Hippocampal formation (tissue), 2 donors: ENCODE measurements around the gene MPZ.
A peak's percentile ranks its signal among the peaks of the same experiment; 100 is the strongest.
"Not testable (repeated sequence)": the region's sequence is repeated elsewhere in the genome, so short reads cannot be mapped to it uniquely, and the experiment has no call there.

Experiments
- DNase-seq, 2 donors: peaks; one replicate each; lab custom pipeline; 2025; lab: John Stamatoyannopoulos, UW

Gene MPZ

GRCh38 chr1:161309868-161310267 is at the start of gene MPZ:
TSS of gene MPZ (minus strand) at chr1:161309968. CDS start at chr1:161309905, 63 bp downstream.
- DNase-seq = no peak

GRCh38 chr1:161359291-161359690 is 49.5 kb upstream of the MPZ start:
- no peak for DNase-seq

GRCh38 chr1:161357073-161357472 is 47.3 kb upstream of the MPZ start:
- no peak for DNase-seq

GRCh38 chr1:161351482-161351881 is 41.7 kb upstream of the MPZ start:
- DNase-seq = no peak

- no peak for DNase-seq
Measured at GRCh38 chr1:161350671-161351070, 40.9 kb upstream of the MPZ start.

- DNase-seq = no peak
Measured at GRCh38 chr1:161342821-161343220, 33.1 kb upstream of the MPZ start.

GRCh38 chr1:161342177-161342576 is 32.4 kb upstream of the MPZ start:
- no peak for DNase-seq

GRCh38 chr1:161335796-161336195 is 26.0 kb upstream of the MPZ start:
- no peak for DNase-seq

GRCh38 chr1:161333166-161333565 is 23.4 kb upstream of the MPZ start:
- DNase-seq = no peak

- DNase-seq = no peak
Measured at GRCh38 chr1:161330346-161330745, 20.6 kb upstream of the MPZ start.

- no peak for DNase-seq
Measured at GRCh38 chr1:161324020-161324419, 14.3 kb upstream of the MPZ start.

- DNase-seq = not testable (repeated sequence)
Measured at GRCh38 chr1:161315841-161316674, 6.3 kb upstream of the MPZ start.

GRCh38 chr1:161314201-161314981 is 4.6 kb upstream of the MPZ start, which contains the start of gene SDHC:
TSS of gene SDHC (plus strand) at chr1:161314381. CDS start at chr1:161314406, 25 bp downstream.
- DNase-seq = peak; percentile 91 to 95

GRCh38 chr1:161313554-161314200 is 3.9 kb upstream of the MPZ start:
- peak; percentile 50 to 55 for DNase-seq

- DNase-seq = no peak
Measured at GRCh38 chr1:161311595-161312181, 1.9 kb upstream of the MPZ start.

- no peak for DNase-seq
Measured at GRCh38 chr1:161307892-161308638, 1.7 kb downstream of the MPZ start.

- no peak for DNase-seq
Measured at GRCh38 chr1:161307230-161307768, 2.5 kb downstream of the MPZ start.

- DNase-seq = peak; percentile 53 to 59
Measured at GRCh38 chr1:161305867-161306519, 3.8 kb downstream of the MPZ start.

- peak in 1 of 2 donors; percentile 26 for DNase-seq
Measured at GRCh38 chr1:161304927-161305866, 4.6 kb downstream of the MPZ start.
